Endodermal cell (in vitro differentiated cells): ENCODE data around the gene EFHD1. TPM values are rescaled to one million over a fixed set of nuclear protein-coding genes. Genes with fewer than 3 reads are reported as not detected.

Source experiments
- DNase-seq: peaks from one replicate; pipeline ENCODE4 v3.0.0-alpha.2; 2017
- H3K27ac ChIP-seq: 2 replicates; pipeline ENCODE4 v1.5.1; 2013; ENCODE audit warnings: mild to moderate bottlenecking, low read depth, low read length, moderate library complexity
- H3K27me3 ChIP-seq: 2 replicates; pipeline ENCODE4 v1.6.1; 2013; ENCODE audit warnings: mild to moderate bottlenecking, low read length, moderate library complexity; ENCODE audit not compliant: insufficient read depth, control insufficient read depth, poor library complexity, severe bottlenecking
- H3K36me3 ChIP-seq: 2 replicates; pipeline ENCODE4 v1.7.0; 2013; ENCODE audit warnings: mild to moderate bottlenecking, low read length, moderate library complexity; ENCODE audit not compliant: control insufficient read depth, insufficient read depth
- H3K4me1 ChIP-seq: one replicate; pipeline ENCODE4 v1.7.0; 2013; ENCODE audit warnings: low read length; ENCODE audit not compliant: control insufficient read depth, insufficient read depth
- H3K4me3 ChIP-seq: 2 replicates; pipeline ENCODE4 v1.5.1; 2013; ENCODE audit warnings: mild to moderate bottlenecking, low read length, moderate library complexity
- H3K9ac ChIP-seq: 2 replicates; pipeline ENCODE4 v1.6.1; 2013; ENCODE audit warnings: mild to moderate bottlenecking, low read length, moderate library complexity; ENCODE audit not compliant: poor library complexity, severe bottlenecking; ENCODE audit errors: extremely low read depth
- H3K9me3 ChIP-seq: 2 replicates; pipeline ENCODE4 v1.6.1; 2013; ENCODE audit warnings: mild to moderate bottlenecking, low read length, moderate library complexity; ENCODE audit not compliant: control insufficient read depth
- H3K27ac Mint-ChIP-seq: 2 replicates; pipeline ENCODE4 v1.8.0; 2020; ENCODE audit warnings: mixed read lengths
- H3K27me3 Mint-ChIP-seq: 2 replicates; pipeline ENCODE4 v1.8.0; 2021; ENCODE audit warnings: mild to moderate bottlenecking, mixed read lengths; ENCODE audit not compliant: insufficient read depth
- H3K36me3 Mint-ChIP-seq: 2 replicates; pipeline ENCODE4 v1.8.0; 2020; ENCODE audit warnings: low read depth, mixed read lengths
- H3K4me1 Mint-ChIP-seq: 2 replicates; pipeline ENCODE4 v1.8.0; 2020; ENCODE audit warnings: mixed read lengths
- H3K4me3 Mint-ChIP-seq: 2 replicates; pipeline ENCODE4 v1.8.0; 2020; ENCODE audit warnings: mild to moderate bottlenecking, moderate library complexity, mixed read lengths
- H3K9me3 Mint-ChIP-seq: 2 replicates; pipeline ENCODE4 v1.8.0; 2020; ENCODE audit warnings: mild to moderate bottlenecking, mixed read lengths
- WGBS, 2 experiments: methylation state at CpG; one replicate each; pipeline versions ENCODE4 v1.1.5 to v1.1.7; 2013; ENCODE audit warnings: missing lambda C conversion rate in 2 of 2, mixed read lengths in 1 of 2; ENCODE audit not compliant: insufficient coverage in 1 of 2, insufficient read length in 1 of 2; 5-methylcytosine and 5-hydroxymethylcytosine counted together
- total RNA-seq, 2 donors: library from RNA; stranded (reverse); fragmentation: NEBNext Ultra II Directional in 1 of 2; extraction: Animal tissue kit (Norgen Biotek cat#: 25700) in 1 of 2; gene quantifications; 2 replicates in 1 of 2; 3 replicates in 1 of 2; pipeline ENCODE4 v1.2.1, GENCODE V29; 2021
- TF ChIP-seq, protein P1 (sequence below): fragments of 200-600 bp; sonication (generic); conservative IDR thresholded peaks from 2 replicates; pipeline ENCODE4 v1.5.0; 2021; ENCODE audit warnings: antibody characterized with exemption, mild to moderate bottlenecking

EFHD1 gene
- total RNA-seq, 2 donors from 2014 or later = 6.8 to 12.5 TPM

DNA sequence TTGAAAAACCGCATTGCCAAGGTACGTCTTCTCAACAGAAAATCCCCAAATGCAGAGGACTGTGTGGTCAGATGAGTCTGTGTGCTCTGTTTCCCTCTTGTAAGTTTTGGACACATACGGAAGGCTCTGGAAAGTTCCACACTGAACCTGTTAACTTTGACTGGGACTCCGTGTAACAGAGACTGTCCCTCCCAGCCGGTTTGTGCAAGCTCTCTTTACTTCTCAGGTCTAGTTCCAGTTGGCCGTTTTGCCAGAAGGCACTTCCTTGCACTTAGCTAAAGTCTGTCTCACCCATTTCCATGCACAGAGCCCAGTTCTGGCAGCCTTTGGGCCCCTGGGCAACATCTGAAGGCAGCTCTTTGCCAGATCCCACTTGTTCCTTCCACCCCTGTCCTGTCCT, 22.0 kb downstream of the EFHD1 start:
- H3K27ac ChIP-seq = no peak overlapping the region
- no peak overlapping the region for H3K27ac Mint-ChIP-seq
- no peak for DNase-seq
- no peaks in the 10 kb centered on the region for H3K9me3 ChIP-seq
- H3K36me3 ChIP-seq = no peaks in the 10 kb centered on the region
- H3K4me1 Mint-ChIP-seq = peaks cover 14% of the 10 kb centered on the region
- H3K4me3 Mint-ChIP-seq = no peak overlapping the region
- H3K27me3 ChIP-seq = no peaks in the 10 kb centered on the region
- no peaks in the 10 kb centered on the region for H3K9me3 Mint-ChIP-seq
- no peak overlapping the region for H3K4me3 ChIP-seq
- H3K9ac ChIP-seq = no peak overlapping the region
- peaks cover 3% of the 10 kb centered on the region for H3K27me3 Mint-ChIP-seq
- no peaks in the 10 kb centered on the region for H3K36me3 Mint-ChIP-seq
- TF ChIP-seq, protein P1, sequence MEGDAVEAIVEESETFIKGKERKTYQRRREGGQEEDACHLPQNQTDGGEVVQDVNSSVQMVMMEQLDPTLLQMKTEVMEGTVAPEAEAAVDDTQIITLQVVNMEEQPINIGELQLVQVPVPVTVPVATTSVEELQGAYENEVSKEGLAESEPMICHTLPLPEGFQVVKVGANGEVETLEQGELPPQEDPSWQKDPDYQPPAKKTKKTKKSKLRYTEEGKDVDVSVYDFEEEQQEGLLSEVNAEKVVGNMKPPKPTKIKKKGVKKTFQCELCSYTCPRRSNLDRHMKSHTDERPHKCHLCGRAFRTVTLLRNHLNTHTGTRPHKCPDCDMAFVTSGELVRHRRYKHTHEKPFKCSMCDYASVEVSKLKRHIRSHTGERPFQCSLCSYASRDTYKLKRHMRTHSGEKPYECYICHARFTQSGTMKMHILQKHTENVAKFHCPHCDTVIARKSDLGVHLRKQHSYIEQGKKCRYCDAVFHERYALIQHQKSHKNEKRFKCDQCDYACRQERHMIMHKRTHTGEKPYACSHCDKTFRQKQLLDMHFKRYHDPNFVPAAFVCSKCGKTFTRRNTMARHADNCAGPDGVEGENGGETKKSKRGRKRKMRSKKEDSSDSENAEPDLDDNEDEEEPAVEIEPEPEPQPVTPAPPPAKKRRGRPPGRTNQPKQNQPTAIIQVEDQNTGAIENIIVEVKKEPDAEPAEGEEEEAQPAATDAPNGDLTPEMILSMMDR = no peak
- H3K4me1 ChIP-seq = no peaks in the 10 kb centered on the region
- WGBS, 2 experiments = 88 to 91% methylated on average over 4 to 6 of the region's 6 CpGs

DNA sequence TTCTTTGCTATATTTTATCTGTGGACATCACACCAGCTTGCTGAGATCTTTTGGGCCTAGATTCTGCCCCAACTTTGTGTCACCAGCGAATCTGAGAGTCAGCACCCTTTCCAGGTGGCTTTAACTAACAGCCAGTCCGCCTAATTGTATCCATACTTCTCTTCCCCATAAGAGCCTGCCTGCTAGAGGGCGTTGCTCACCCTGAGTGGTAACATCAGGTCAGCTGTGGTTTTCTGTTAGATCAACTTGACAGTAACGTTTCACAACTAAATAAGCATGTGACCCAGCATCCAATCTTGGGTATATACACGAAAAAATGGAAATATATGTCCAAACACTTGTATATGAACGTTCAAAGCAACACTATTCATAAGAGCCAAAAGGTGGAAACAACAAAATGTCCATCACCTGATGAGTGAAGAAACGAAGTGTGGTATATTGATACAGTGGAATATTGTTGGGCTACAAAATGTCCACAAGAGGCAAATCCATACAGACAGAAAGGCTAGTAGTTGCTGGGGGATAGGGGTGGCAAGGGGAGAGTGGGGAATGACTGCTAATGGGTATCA, 24.9 kb downstream of the EFHD1 start:
- TF ChIP-seq, protein P1 = peak; percentile 47
- 65 to 75% methylated on average over 3 to 7 of the region's 7 CpGs for WGBS, 2 experiments
- no peaks in the 10 kb centered on the region for H3K9me3 ChIP-seq
- no peaks in the 10 kb centered on the region for H3K4me1 ChIP-seq
- no peaks in the 10 kb centered on the region for H3K27me3 ChIP-seq
- peaks cover 2% of the 10 kb centered on the region for H3K36me3 Mint-ChIP-seq
- H3K27me3 Mint-ChIP-seq = peaks cover 3% of the 10 kb centered on the region
- H3K4me3 ChIP-seq = no peak overlapping the region
- H3K4me3 Mint-ChIP-seq = no peak overlapping the region
- H3K27ac Mint-ChIP-seq = no peak overlapping the region
- H3K9ac ChIP-seq = no peak overlapping the region
- H3K9me3 Mint-ChIP-seq = no peaks in the 10 kb centered on the region
- H3K27ac ChIP-seq = no peak overlapping the region
- DNase-seq = no peak
- no peaks in the 10 kb centered on the region for H3K4me1 Mint-ChIP-seq
- H3K36me3 ChIP-seq = no peaks in the 10 kb centered on the region

DNA sequence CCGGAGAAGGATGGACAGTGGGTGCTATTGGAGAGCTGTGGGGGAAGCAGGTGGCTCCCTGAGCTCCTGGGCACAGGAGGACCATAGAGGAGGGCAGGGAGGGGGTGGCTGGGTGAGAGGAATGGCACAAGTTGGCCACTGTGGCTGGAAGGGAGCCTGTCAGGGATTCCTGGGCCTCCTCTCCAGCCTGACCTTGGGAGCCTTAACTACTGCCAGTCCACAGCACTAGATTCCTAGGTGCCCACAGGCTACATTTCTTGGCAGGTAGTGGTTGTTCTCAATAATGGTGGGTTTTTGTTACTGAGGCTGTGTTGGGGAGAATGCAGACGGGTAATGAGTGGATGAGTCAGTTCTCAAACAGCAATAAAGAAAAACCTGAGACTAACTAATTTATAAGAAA, 26.0 kb downstream of the EFHD1 start:
- no peak overlapping the region for H3K27ac Mint-ChIP-seq
- WGBS, 2 experiments = 92% methylated on average over 2 of the region's 2 CpGs; no CpG with 5 or more reads in 1 of the 2 experiments
- DNase-seq = no peak
- Histone ChIP-seq H3K27ac (no peak overlapping the region), H3K4me1 (no peaks in the 10 kb centered on the region), H3K36me3 (no peaks in the 10 kb centered on the region), H3K4me3 (no peak overlapping the region), H3K27me3 (no peaks in the 10 kb centered on the region), H3K9me3 (no peaks in the 10 kb centered on the region), H3K9ac (no peak overlapping the region)
- H3K4me3 Mint-ChIP-seq = no peak overlapping the region
- TF ChIP-seq, protein P1 = no peak
- no peaks in the 10 kb centered on the region for H3K9me3 Mint-ChIP-seq
- H3K4me1 Mint-ChIP-seq = no peaks in the 10 kb centered on the region
- peaks cover 2% of the 10 kb centered on the region for H3K36me3 Mint-ChIP-seq
- H3K27me3 Mint-ChIP-seq = peaks cover 3% of the 10 kb centered on the region
